DND-41 (cell line): ENCODE results near the gene BARHL1.

Experiments
- ATAC-seq: fragments of 200-7000 bp; cut with Tn5 transposase; 3 replicates; pipeline ENCODE4 v1.9.1; 2021; ENCODE audit warnings: low read depth; ENCODE audit not compliant: insufficient read depth
- DNase-seq: peaks from one replicate; pipeline ENCODE4 v3.0.0-alpha.2; 2020
- H2AFZ ChIP-seq: 2 replicates; pipeline ENCODE4 v1.6.0; 2012; ENCODE audit warnings: low read depth, low read length
- H3K27ac ChIP-seq: 2 replicates; pipeline ENCODE4 v1.5.1; 2012; ENCODE audit warnings: low read length, inconsistent platforms
- H3K27me3 ChIP-seq: fragments of 200-600 bp; sonication (generic); 2 replicates; pipeline ENCODE4 v1.6.0; 2012; ENCODE audit warnings: low read length, mild to moderate bottlenecking, inconsistent platforms; ENCODE audit not compliant: insufficient read depth, poor library complexity
- H3K36me3 ChIP-seq: 2 replicates; pipeline ENCODE4 v1.5.1; 2012; ENCODE audit warnings: low read length, inconsistent platforms; ENCODE audit not compliant: insufficient read depth
- H3K4me1 ChIP-seq: 2 replicates; pipeline ENCODE4 v1.5.1; 2012; ENCODE audit warnings: mild to moderate bottlenecking, low read length; ENCODE audit not compliant: insufficient read depth
- H3K4me2 ChIP-seq: 2 replicates; pipeline ENCODE4 v1.6.0; 2012; ENCODE audit warnings: mild to moderate bottlenecking, moderate library complexity, low read length, inconsistent platforms; ENCODE audit not compliant: insufficient read depth
- H3K4me3 ChIP-seq, 2 experiments: fragments of 200-600 bp in 1 of 2; shearing (Covaris generic) in 1 of 2; 2 replicates each; pipeline ENCODE4 v1.5.1; 2012 to 2016; ENCODE audit warnings: inconsistent platforms in 2 of 2, low read length in 2 of 2, mild to moderate bottlenecking in 2 of 2, low read depth in 1 of 2, moderate library complexity in 1 of 2
- H3K79me2 ChIP-seq: 2 replicates; pipeline ENCODE4 v1.6.0; 2012; ENCODE audit warnings: low read length, inconsistent platforms; ENCODE audit not compliant: insufficient read depth
- H3K9ac ChIP-seq: 2 replicates; pipeline ENCODE4 v1.6.0; 2012; ENCODE audit warnings: low read depth, mild to moderate bottlenecking, inconsistent platforms, low read length, moderate library complexity
- H3K9me3 ChIP-seq: 2 replicates; pipeline ENCODE4 v1.5.1; 2012; ENCODE audit warnings: low read length, moderate library complexity, mild to moderate bottlenecking, inconsistent platforms; ENCODE audit not compliant: insufficient read depth, severe bottlenecking
- H4K20me1 ChIP-seq: 2 replicates; pipeline ENCODE4 v1.6.0; 2012; ENCODE audit warnings: low read length; ENCODE audit not compliant: insufficient read depth
- CTCF ChIP-seq: IDR thresholded peaks from 2 replicates; pipeline ENCODE4 v1.5.1; 2012; ENCODE audit warnings: borderline replicate concordance, low read length, moderate library complexity, mild to moderate bottlenecking; ENCODE audit not compliant: poor library complexity, severe bottlenecking; ENCODE audit errors: extremely low read depth
- EZH2 ChIP-seq: IDR thresholded peaks from 3 replicates; pipeline ENCODE4 v1.6.1; 2012; ENCODE audit warnings: borderline replicate concordance, low read depth, mild to moderate bottlenecking, moderate library complexity, low read length, inconsistent platforms; ENCODE audit not compliant: severe bottlenecking

BARHL1 gene

GRCh38 chr9:132584601-132585560 lies 2.5 kb downstream of the BARHL1 start:
- no peak for DNase-seq
- no peak for ATAC-seq
- Histone ChIP-seq H3K9me3 (no peaks in the 10 kb centered on the region), H3K27me3 (no peaks in the 10 kb centered on the region), H3K4me3 (no peak overlapping the region), H3K79me2 (no peaks in the 10 kb centered on the region), H3K4me2 (no peak overlapping the region), H4K20me1 (peaks cover 19% of the 10 kb centered on the region; the same call in 1 of the 2 replicates), H3K27ac (no peak overlapping the region), H2AFZ (no peak overlapping the region), H3K4me1 (0 out of 2 replicates have a peak, but pooled peaks cover 3% of the 10 kb centered on the region), H3K9ac (no peak overlapping the region), H3K36me3 (no peaks in the 10 kb centered on the region)
- TF ChIP-seq CTCF: no peak
- TF ChIP-seq EZH2: no peak

GRCh38 chr9:132585954-132586829 lies 3.8 kb downstream of the BARHL1 start:
- Histone ChIP-seq H3K4me3 (no peak overlapping the region), H3K9me3 (no peaks in the 10 kb centered on the region), H3K4me2 (no peak overlapping the region), H3K27ac (no peak overlapping the region), H3K36me3 (no peaks in the 10 kb centered on the region), H2AFZ (no peak overlapping the region), H3K27me3 (no peaks in the 10 kb centered on the region), H4K20me1 (peaks cover 23% of the 10 kb centered on the region; the same call in 1 of the 2 replicates), H3K9ac (no peak overlapping the region), H3K79me2 (no peaks in the 10 kb centered on the region), H3K4me1 (0 out of 2 replicates have a peak, but pooled peaks cover 3% of the 10 kb centered on the region)
- DNase-seq (no peak), ATAC-seq (no peak)
- TF ChIP-seq EZH2 (no peak), CTCF (no peak)

GRCh38 chr9:132586830-132587591 lies 4.6 kb downstream of the BARHL1 start:
- Histone ChIP-seq H3K9ac (no peak overlapping the region), H3K4me3 (no peak overlapping the region), H3K36me3 (no peaks in the 10 kb centered on the region), H3K9me3 (no peaks in the 10 kb centered on the region), H3K79me2 (no peaks in the 10 kb centered on the region), H4K20me1 (peaks cover 19% of the 10 kb centered on the region; the same call in 1 of the 2 replicates), H3K27me3 (no peaks in the 10 kb centered on the region), H3K27ac (no peak overlapping the region), H2AFZ (no peak overlapping the region), H3K4me2 (no peak overlapping the region), H3K4me1 (no peaks in the 10 kb centered on the region)
- DNase-seq: no peak
- ATAC-seq: no peak
- no peak for TF ChIP-seq CTCF
- TF ChIP-seq EZH2: no peak
